AG09309 (cell line): Measurements from ENCODE around the gene EFNA5.

Experiments
- DNase-seq: peaks from one replicate; pipeline ENCODE4 v3.0.0-alpha.2; 2010; ENCODE audit warnings: low read depth
- H3K4me3 ChIP-seq: 2 replicates; pipeline ENCODE4 v1.5.1; 2011; ENCODE audit warnings: mild to moderate bottlenecking, low read depth, low read length, moderate library complexity; ENCODE audit not compliant: control insufficient read depth
- TF ChIP-seq, protein P1 (sequence below): IDR thresholded peaks from 2 replicates; pipeline ENCODE4 v1.5.1; 2011; ENCODE audit warnings: mild to moderate bottlenecking, low read depth, low read length, inconsistent platforms; ENCODE audit not compliant: insufficient read depth, control insufficient read depth; ENCODE audit errors: missing control alignments

Gene EFNA5

GRCh38 chr5:107651325-107651724 lies 19.4 kb downstream of the EFNA5 start:
- H3K4me3 ChIP-seq, result no peak overlapping the region
- TF ChIP-seq, protein P1, sequence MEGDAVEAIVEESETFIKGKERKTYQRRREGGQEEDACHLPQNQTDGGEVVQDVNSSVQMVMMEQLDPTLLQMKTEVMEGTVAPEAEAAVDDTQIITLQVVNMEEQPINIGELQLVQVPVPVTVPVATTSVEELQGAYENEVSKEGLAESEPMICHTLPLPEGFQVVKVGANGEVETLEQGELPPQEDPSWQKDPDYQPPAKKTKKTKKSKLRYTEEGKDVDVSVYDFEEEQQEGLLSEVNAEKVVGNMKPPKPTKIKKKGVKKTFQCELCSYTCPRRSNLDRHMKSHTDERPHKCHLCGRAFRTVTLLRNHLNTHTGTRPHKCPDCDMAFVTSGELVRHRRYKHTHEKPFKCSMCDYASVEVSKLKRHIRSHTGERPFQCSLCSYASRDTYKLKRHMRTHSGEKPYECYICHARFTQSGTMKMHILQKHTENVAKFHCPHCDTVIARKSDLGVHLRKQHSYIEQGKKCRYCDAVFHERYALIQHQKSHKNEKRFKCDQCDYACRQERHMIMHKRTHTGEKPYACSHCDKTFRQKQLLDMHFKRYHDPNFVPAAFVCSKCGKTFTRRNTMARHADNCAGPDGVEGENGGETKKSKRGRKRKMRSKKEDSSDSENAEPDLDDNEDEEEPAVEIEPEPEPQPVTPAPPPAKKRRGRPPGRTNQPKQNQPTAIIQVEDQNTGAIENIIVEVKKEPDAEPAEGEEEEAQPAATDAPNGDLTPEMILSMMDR, result no peak
- no peak for DNase-seq

DNA sequence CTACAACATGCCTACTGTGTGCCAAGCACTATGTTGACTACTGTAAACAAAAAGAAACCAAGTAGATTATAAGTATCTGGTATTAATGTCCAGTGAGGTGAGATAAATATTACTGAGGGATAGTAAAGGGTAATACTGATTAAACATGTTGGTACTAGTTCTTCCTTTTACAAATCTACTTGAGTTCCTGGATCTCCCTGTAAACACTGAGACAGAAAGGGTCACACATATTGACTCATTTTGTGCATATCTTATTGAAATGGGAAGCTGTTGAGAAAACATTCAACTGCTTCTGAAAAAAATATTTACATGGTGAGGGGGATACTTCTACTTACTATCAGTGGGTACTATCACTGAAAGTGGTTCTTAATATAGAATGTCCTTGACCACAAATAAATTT lies 24.3 kb downstream of the EFNA5 start:
- TF ChIP-seq, protein P1, result no peak
- no peak for DNase-seq
- no peak overlapping the region for H3K4me3 ChIP-seq

DNA sequence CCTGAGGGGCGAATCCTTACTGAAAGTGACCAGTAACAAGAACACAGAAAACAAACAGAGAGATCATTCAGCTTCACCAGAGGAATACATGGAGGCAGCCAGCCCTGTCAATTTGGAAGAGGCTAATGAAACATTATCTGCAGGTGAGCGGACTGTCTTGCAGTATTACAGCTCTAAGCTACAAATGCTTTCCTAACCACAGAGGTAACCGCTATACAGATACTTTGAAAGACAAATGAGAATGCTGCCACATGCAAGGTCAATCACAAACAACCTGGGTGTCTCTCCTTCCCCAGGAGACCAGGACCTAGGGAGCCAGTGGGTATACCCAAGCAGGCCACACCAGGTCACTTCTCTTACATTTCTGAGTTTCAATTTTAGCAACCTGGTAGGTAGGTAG lies 30.2 kb downstream of the EFNA5 start:
- no peak for DNase-seq
- TF ChIP-seq, protein P1, result no peak

GRCh38 chr5:107639990-107640389 lies 30.7 kb downstream of the EFNA5 start:
- H3K4me3 ChIP-seq, result no peak overlapping the region
- TF ChIP-seq, protein P1, result no peak
- DNase-seq, result no peak

More for the DNA sequence above, 30.2 kb downstream of the EFNA5 start:
- no peak overlapping the region for H3K4me3 ChIP-seq

- TF ChIP-seq, protein P1, result no peak
- no peak for DNase-seq
- no peak overlapping the region for H3K4me3 ChIP-seq
These were observed 34.2 kb downstream of the EFNA5 start for GRCh38 chr5:107636555-107636954.

DNA sequence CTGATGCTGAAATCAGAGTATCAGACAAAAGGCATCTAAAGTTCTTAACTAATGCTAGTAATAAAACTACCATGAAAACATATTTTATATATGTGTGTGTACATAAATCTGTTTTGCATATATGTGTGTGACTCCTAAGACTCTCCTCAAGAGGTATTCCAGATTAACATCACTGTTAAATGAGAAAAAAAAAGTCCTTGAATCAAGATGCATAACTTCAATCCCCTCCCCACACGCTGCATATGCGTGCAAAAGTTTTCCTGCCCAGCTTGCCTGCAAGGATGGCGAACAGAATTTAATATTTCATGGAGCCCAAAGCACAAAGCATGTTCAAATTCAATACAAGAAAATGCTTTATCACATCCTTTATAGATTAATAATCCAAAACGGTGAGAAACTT lies 34.7 kb downstream of the EFNA5 start:
- DNase-seq, result no peak
- no peak overlapping the region for H3K4me3 ChIP-seq
- TF ChIP-seq, protein P1, result no peak
